ENCODE data around the gene ADK. TPM values are rescaled to one million over a fixed set of nuclear protein-coding genes. Genes with fewer than 3 reads are reported as not detected.
A peak's percentile ranks its signal among the peaks of the same experiment; 100 is the strongest.

Gene ADK
- total RNA-seq, 1 experiment from 2014 or later: 26.8 TPM

DNA sequence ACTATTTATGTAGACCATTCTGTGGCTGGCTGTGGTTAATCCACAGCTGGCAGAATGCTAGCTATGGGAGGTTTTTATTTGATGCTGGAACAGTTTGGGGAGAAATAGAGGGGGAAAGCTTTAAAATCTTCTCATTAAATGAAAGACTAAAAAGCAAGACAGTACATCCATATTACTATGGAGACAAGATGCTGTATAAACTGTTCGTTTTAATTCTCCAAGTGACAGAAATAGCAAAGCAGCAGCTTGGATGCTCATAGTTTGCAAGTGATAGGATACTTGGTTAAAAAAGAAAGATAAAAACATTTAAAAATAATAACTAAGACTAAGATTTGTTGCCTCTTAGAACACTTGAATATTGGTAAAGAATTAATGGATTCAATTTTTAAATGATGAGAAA is 370.5 kb downstream of the ADK start:
- Mint-ChIP-seq H3K27ac (peak overlapping the region in 1 of 3 experiments; percentile 57; a peak in 1 of 7 replicates), H3K36me3 (ENCODE audit: insufficient read depth in 1 of 3, low read depth in 3 of 3) (no peaks in the 10 kb centered on the region), H3K4me3 (no peak overlapping the region), H3K27me3 (ENCODE audit: low read depth) (no peaks in the 10 kb centered on the region), H3K4me1 (peaks cover 12 to 15% of the 10 kb centered on the region in 2 experiments), H3K9me3 (no peaks in the 10 kb centered on the region)
- H3K4ac ChIP-seq (ENCODE audit: low read depth, low read length): no peak overlapping the region
- H2BK120ac ChIP-seq (ENCODE audit: low read depth, low read length, poor library complexity, severe bottlenecking): no peak overlapping the region
- no peak overlapping the region for H2BK20ac ChIP-seq (ENCODE audit: low read depth, low read length, poor library complexity, severe bottlenecking)
- no peak overlapping the region for H3K4me2 ChIP-seq (ENCODE audit: insufficient read depth, insufficient read length, low read length)
- H3K27me3 ChIP-seq (ENCODE audit: insufficient read depth, low read length): no peaks in the 10 kb centered on the region
- no peak overlapping the region for H2AK5ac ChIP-seq (ENCODE audit: insufficient read length, low read length)
- no peak overlapping the region for H3K23ac ChIP-seq (ENCODE audit: insufficient read length, low read depth, low read length)
- H3K79me2 ChIP-seq (ENCODE audit: insufficient read depth, low read length): no peaks in the 10 kb centered on the region
- H3T11ph ChIP-seq (ENCODE audit: low read length): no peak overlapping the region
- DNase-seq: no peak
- H4K20me1 ChIP-seq (ENCODE audit: control insufficient read depth, insufficient read depth, insufficient read length): no peaks in the 10 kb centered on the region
- H3K14ac ChIP-seq (ENCODE audit: insufficient read depth, low read length): no peak overlapping the region
- no peaks in the 10 kb centered on the region for H3K9me3 ChIP-seq (ENCODE audit: control insufficient read depth, low read depth, low read length)
- H3K4me1 ChIP-seq (ENCODE audit: insufficient read depth, low read length): peaks cover 4% of the 10 kb centered on the region; the same call in 1 of the 2 replicates
- no peak overlapping the region for H3K18ac ChIP-seq (ENCODE audit: insufficient read length, low read depth, low read length)
- H3K9ac ChIP-seq (ENCODE audit: extremely low read depth, insufficient read length, low read length): no peak overlapping the region
- no peak overlapping the region for H4K91ac ChIP-seq (ENCODE audit: insufficient read length, low read depth, low read length)
- no peak overlapping the region for H2BK12ac ChIP-seq (ENCODE audit: insufficient read length, low read depth, low read length)
- H3K27ac ChIP-seq (ENCODE audit: insufficient read length, low read depth, low read length): no peak overlapping the region
- H2BK5ac ChIP-seq (ENCODE audit: insufficient read length, low read length): no peak overlapping the region
- no peak overlapping the region for H4K5ac ChIP-seq (ENCODE audit: insufficient read length, low read depth, low read length)
- TF ChIP-seq, protein P1, sequence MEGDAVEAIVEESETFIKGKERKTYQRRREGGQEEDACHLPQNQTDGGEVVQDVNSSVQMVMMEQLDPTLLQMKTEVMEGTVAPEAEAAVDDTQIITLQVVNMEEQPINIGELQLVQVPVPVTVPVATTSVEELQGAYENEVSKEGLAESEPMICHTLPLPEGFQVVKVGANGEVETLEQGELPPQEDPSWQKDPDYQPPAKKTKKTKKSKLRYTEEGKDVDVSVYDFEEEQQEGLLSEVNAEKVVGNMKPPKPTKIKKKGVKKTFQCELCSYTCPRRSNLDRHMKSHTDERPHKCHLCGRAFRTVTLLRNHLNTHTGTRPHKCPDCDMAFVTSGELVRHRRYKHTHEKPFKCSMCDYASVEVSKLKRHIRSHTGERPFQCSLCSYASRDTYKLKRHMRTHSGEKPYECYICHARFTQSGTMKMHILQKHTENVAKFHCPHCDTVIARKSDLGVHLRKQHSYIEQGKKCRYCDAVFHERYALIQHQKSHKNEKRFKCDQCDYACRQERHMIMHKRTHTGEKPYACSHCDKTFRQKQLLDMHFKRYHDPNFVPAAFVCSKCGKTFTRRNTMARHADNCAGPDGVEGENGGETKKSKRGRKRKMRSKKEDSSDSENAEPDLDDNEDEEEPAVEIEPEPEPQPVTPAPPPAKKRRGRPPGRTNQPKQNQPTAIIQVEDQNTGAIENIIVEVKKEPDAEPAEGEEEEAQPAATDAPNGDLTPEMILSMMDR (conservative IDR thresholded peaks at IDR 0.05): no peak
- H4K8ac ChIP-seq (replicated peaks; ENCODE audit: insufficient read length, low read depth, low read length): no peak overlapping the region
- H2BK15ac ChIP-seq (ENCODE audit: low read depth, low read length): no peak overlapping the region
- no peak overlapping the region for H3K56ac ChIP-seq (ENCODE audit: insufficient read length, low read depth, low read length)
- WGBS (ENCODE audit: extremely low coverage, insufficient read length, low lambda C conversion rate): no CpG with 5 or more reads among the region's 1 CpG
- H3K23me2 ChIP-seq (ENCODE audit: insufficient read length, low read depth, low read length, poor library complexity, severe bottlenecking): no peaks in the 10 kb centered on the region
- no peak overlapping the region for H2AFZ ChIP-seq (ENCODE audit: low read length)
- H3K79me1 ChIP-seq (ENCODE audit: insufficient read depth, low read depth, low read length, poor library complexity, severe bottlenecking): no peaks in the 10 kb centered on the region
